Caco-2 (cell line): ENCODE results near the gene SECISBP2L. TPM values are rescaled to one million over a fixed set of nuclear protein-coding genes. Genes with fewer than 3 reads are reported as not detected.
A peak's percentile ranks its signal among the peaks of the same experiment; 100 is the strongest.

Experiments
- BruUV-seq: library from RNA; stranded (reverse); fragments of 400-500 nt; replicated peaks from 2 replicates; lab custom pipeline; 2021; lab: Mats Ljungman, UMichigan
- CTCF ChIA-PET: fragments of 300-600 bp; sonication (Branson Sonifier 250); formaldehyde crosslinking; loops from one replicate; lab custom pipeline; 2022; ENCODE audit warnings: antibody characterized with exemption; lab: Charles Lee
- POLR2A ChIA-PET: fragments of 300-600 bp; sonication (Branson Sonifier 250); formaldehyde crosslinking; loops from one replicate; lab custom pipeline; 2022; ENCODE audit warnings: antibody characterized with exemption; lab: Charles Lee
- DNase-seq, 2 experiments: peaks; one replicate each; pipeline versions ENCODE4 v3.0.0 to v3.0.0-alpha.2; 2020 to 2022
- H3K27me3 ChIP-seq: replicated peaks from 2 replicates; pipeline ENCODE4 v1.6.0; 2011; ENCODE audit warnings: low read length; ENCODE audit not compliant: control insufficient read depth, insufficient read depth
- H3K36me3 ChIP-seq: 2 replicates; pipeline ENCODE4 v1.5.1; 2011; ENCODE audit warnings: low read length; ENCODE audit not compliant: control insufficient read depth, insufficient read depth
- H3K4me1 ChIP-seq: fragments of 250-450 bp; sonication (Bioruptor Pico); 2 replicates; pipeline ENCODE4 v1.5.1; 2020; ENCODE audit warnings: mild to moderate bottlenecking
- H3K4me3 ChIP-seq: 2 replicates; pipeline ENCODE4 v1.5.1; 2011; ENCODE audit warnings: low read depth, mild to moderate bottlenecking, control low read depth, low read length
- H3K9me3 ChIP-seq: fragments of 250-450 bp; sonication (Bioruptor Pico); 2 replicates; pipeline ENCODE4 v1.5.1; 2020; ENCODE audit warnings: mild to moderate bottlenecking, moderate library complexity
- H3K27ac Mint-ChIP-seq: one replicate; pipeline ENCODE4 v1.8.0; 2022; ENCODE audit warnings: mixed read lengths; ENCODE audit not compliant: unreplicated experiment
- H3K27me3 Mint-ChIP-seq: one replicate; pipeline ENCODE4 v1.8.0; 2022; ENCODE audit warnings: mixed read lengths; ENCODE audit not compliant: insufficient read depth, unreplicated experiment
- H3K36me3 Mint-ChIP-seq: one replicate; pipeline ENCODE4 v1.8.0; 2022; ENCODE audit warnings: mild to moderate bottlenecking, mixed read lengths; ENCODE audit not compliant: insufficient read depth, unreplicated experiment
- H3K4me1 Mint-ChIP-seq: one replicate; pipeline ENCODE4 v1.8.0; 2022; ENCODE audit warnings: low read depth, mixed read lengths; ENCODE audit not compliant: unreplicated experiment
- H3K4me3 Mint-ChIP-seq: one replicate; pipeline ENCODE4 v1.8.0; 2022; ENCODE audit warnings: mild to moderate bottlenecking, moderate library complexity, mixed read lengths; ENCODE audit not compliant: unreplicated experiment
- H3K9me3 Mint-ChIP-seq: one replicate; pipeline ENCODE4 v1.8.0; 2022; ENCODE audit warnings: mixed read lengths; ENCODE audit not compliant: unreplicated experiment
- CTCF ChIP-seq, 2 experiments: fragments of 200-600 bp in 1 of 2; IDR thresholded peaks; 1 replicate in 1 of 2; 2 replicates in 1 of 2; pipeline versions ENCODE4 v1.5.1 to v1.8.0; 2011 to 2022; ENCODE audit warnings: antibody characterized with exemption in 1 of 2, control low read depth in 1 of 2, inconsistent platforms in 1 of 2, low read depth in 1 of 2, low read length in 1 of 2, mild to moderate bottlenecking in 1 of 2, moderate library complexity in 1 of 2; ENCODE audit not compliant: insufficient read depth in 1 of 2, severe bottlenecking in 1 of 2, unreplicated experiment in 1 of 2
- intact Hi-C: fragments of 100-400 bp; cut with micrococcal nuclease; formaldehyde crosslinking; loops from one replicate; pipeline ENCODE4 v1.10.0; 2022; ENCODE audit not compliant: unreplicated experiment
- total RNA-seq: library from RNA; stranded (reverse); gene quantifications from 2 replicates; pipeline ENCODE4 v1.2.3, GENCODE V29; 2022

SECISBP2L gene
- total RNA-seq, 1 experiment from 2014 or later = 27.9 TPM

- H3K4me3 Mint-ChIP-seq = peak overlapping the region; percentile 8
- no peaks in the 10 kb centered on the region for H3K27me3 Mint-ChIP-seq
- ChIA-PET CTCF (interaction anchor here (0.7 to 0.9 kb wide), 2 partner anchors 60 to 110 kb away, joined by 3 read pairs; no protein-coding TSS in a partner anchor), POLR2A (interaction anchor here (0.7 to 1.0 kb wide), 2 partner anchors 119 to 158 kb away, joined by 4 to 5 read pairs; partner anchors contain the start of genes COPS2 and EID1)
- H3K27ac Mint-ChIP-seq = peak overlapping the region; percentile 31
- DNase-seq = peak; percentile 36 to 49
- TF ChIP-seq CTCF (IDR thresholded peaks at IDR 0.05; ENCODE audit: insufficient read depth in 1 of 2, low read depth in 1 of 2, low read length in 1 of 2, severe bottlenecking in 1 of 2, unreplicated experiment in 1 of 2) = no peak
- intact Hi-C loops = loop anchor here (1.0 kb wide), 1 partner anchor 10 kb away; the partner anchor contains the start of gene SECISBP2L
- Histone ChIP-seq H3K4me3 (no peak overlapping the region), H3K4me1 (peaks cover 21% of the 10 kb centered on the region), H3K36me3 (peaks cover 1% of the 10 kb centered on the region; the same call in 1 of the 2 replicates), H3K27me3 (no peaks in the 10 kb centered on the region), H3K9me3 (no peaks in the 10 kb centered on the region)
- peaks cover 7% of the 10 kb centered on the region for H3K4me1 Mint-ChIP-seq
- BruUV-seq = no TSS peak
- H3K36me3 Mint-ChIP-seq = peaks cover 5% of the 10 kb centered on the region
- no peaks in the 10 kb centered on the region for H3K9me3 Mint-ChIP-seq
These were observed 10.4 kb downstream of the SECISBP2L start for GRCh38 chr15:49035825-49036224.

GRCh38 chr15:49032601-49033145, 13.6 kb downstream of the SECISBP2L start:
- Histone ChIP-seq H3K9me3 (no peaks in the 10 kb centered on the region), H3K36me3 (peaks cover 1% of the 10 kb centered on the region), H3K4me3 (no peak overlapping the region), H3K27me3 (no peaks in the 10 kb centered on the region), H3K4me1 (peaks cover 19% of the 10 kb centered on the region)
- no peak overlapping the region for H3K4me3 Mint-ChIP-seq
- no peaks in the 10 kb centered on the region for H3K9me3 Mint-ChIP-seq
- DNase-seq = no peak
- peaks cover 7% of the 10 kb centered on the region for H3K4me1 Mint-ChIP-seq
- TF ChIP-seq CTCF (IDR thresholded peaks at IDR 0.05; ENCODE audit: insufficient read depth in 1 of 2, low read depth in 1 of 2, low read length in 1 of 2, severe bottlenecking in 1 of 2, unreplicated experiment in 1 of 2) = no peak
- no peak overlapping the region for H3K27ac Mint-ChIP-seq
- BruUV-seq = no TSS peak
- H3K36me3 Mint-ChIP-seq = peaks cover 34% of the 10 kb centered on the region
- intact Hi-C loops = no loop called here
- CTCF ChIA-PET = no interaction called here
- POLR2A ChIA-PET = no interaction called here
- H3K27me3 Mint-ChIP-seq = no peaks in the 10 kb centered on the region

- no peak for TF ChIP-seq CTCF (IDR thresholded peaks at IDR 0.05; ENCODE audit: insufficient read depth in 1 of 2, low read depth in 1 of 2, low read length in 1 of 2, severe bottlenecking in 1 of 2, unreplicated experiment in 1 of 2)
- Histone ChIP-seq H3K9me3 (no peaks in the 10 kb centered on the region), H3K36me3 (peaks cover 1% of the 10 kb centered on the region), H3K4me3 (no peak overlapping the region), H3K4me1 (peaks cover 16% of the 10 kb centered on the region), H3K27me3 (no peaks in the 10 kb centered on the region)
- no peak for DNase-seq
- no peaks in the 10 kb centered on the region for H3K27me3 Mint-ChIP-seq
- H3K9me3 Mint-ChIP-seq = no peaks in the 10 kb centered on the region
- ChIA-PET CTCF (no interaction called here), POLR2A (no interaction called here)
- intact Hi-C loops = no loop called here
- H3K4me1 Mint-ChIP-seq = peaks cover 7% of the 10 kb centered on the region
- H3K27ac Mint-ChIP-seq = no peak overlapping the region
- peaks cover 42% of the 10 kb centered on the region for H3K36me3 Mint-ChIP-seq
- H3K4me3 Mint-ChIP-seq = no peak overlapping the region
- no TSS peak for BruUV-seq
These were observed 14.4 kb downstream of the SECISBP2L start for GRCh38 chr15:49031804-49032203.
